Bronchial epithelial cell (primary cell): ENCODE data around the gene TP53BP1. TPM values are rescaled to one million over a fixed set of nuclear protein-coding genes. Genes with fewer than 3 reads are reported as not detected.

ENCODE experiments used
- DNase-seq: peaks from one replicate; pipeline ENCODE4 v3.0.0-alpha.2; 2010; ENCODE audit warnings: low read depth
- FAIRE-seq: peaks from 2 replicates; lab custom pipeline; 2011; peaks lifted over from hg19 to GRCh38; lab: Jason Lieb, UNC
- H3K27me3 ChIP-seq: 2 replicates; pipeline ENCODE4 v1.5.1; 2011; ENCODE audit warnings: low read length; ENCODE audit not compliant: control insufficient read depth, insufficient read depth
- H3K36me3 ChIP-seq: 2 replicates; pipeline ENCODE4 v1.5.1; 2011; ENCODE audit warnings: low read length; ENCODE audit not compliant: control insufficient read depth, insufficient read depth
- H3K4me3 ChIP-seq: 2 replicates; pipeline ENCODE4 v1.5.1; 2011; ENCODE audit warnings: mild to moderate bottlenecking, low read depth, low read length, control low read depth
- CTCF ChIP-seq: IDR thresholded peaks from 2 replicates; pipeline ENCODE4 v1.5.1; 2011; ENCODE audit warnings: mild to moderate bottlenecking, moderate library complexity, low read length, control low read depth, inconsistent platforms; ENCODE audit not compliant: insufficient read depth, severe bottlenecking
- total RNA-seq: library from RNA; depleted of rRNA; stranded (reverse); fragments of >200 nt; gene quantifications from 2 replicates; pipeline ENCODE4 v1.2.1, GENCODE V29; 2014

TP53BP1 gene
- total RNA-seq, 1 donor from 2014 or later: 28.7 TPM

- FAIRE-seq: no peak
- TF ChIP-seq CTCF: no peak
- H3K27me3 ChIP-seq: peaks cover 13% of the 10 kb centered on the region
These were observed 20.6 kb upstream of the TP53BP1 start for GRCh38 chr15:43513550-43513949.

GRCh38 chr15:43511012-43511885 is 18.3 kb upstream of the TP53BP1 start:
- H3K27me3 ChIP-seq: no peaks in the 10 kb centered on the region
- FAIRE-seq: no peak
- DNase-seq: no peak
- H3K4me3 ChIP-seq: peak overlapping the region; percentile 53
- no peak for TF ChIP-seq CTCF
- H3K36me3 ChIP-seq: no peaks in the 10 kb centered on the region

More at GRCh38 chr15:43513550-43513949, 20.6 kb upstream of the TP53BP1 start:
- Histone ChIP-seq H3K4me3 (no peak overlapping the region), H3K36me3 (no peaks in the 10 kb centered on the region)
- DNase-seq: no peak

- DNase-seq (peak; percentile 91), FAIRE-seq (no peak)
- TF ChIP-seq CTCF: no peak
- Histone ChIP-seq H3K36me3 (no peaks in the 10 kb centered on the region), H3K4me3 (peak overlapping the region; percentile 53), H3K27me3 (no peaks in the 10 kb centered on the region)
These were observed 17.4 kb upstream of the TP53BP1 start for GRCh38 chr15:43510200-43511011.

GRCh38 chr15:43509660-43510199 is 16.8 kb upstream of the TP53BP1 start:
- H3K4me3 ChIP-seq: no peak overlapping the region
- H3K36me3 ChIP-seq: no peaks in the 10 kb centered on the region
- no peaks in the 10 kb centered on the region for H3K27me3 ChIP-seq
- TF ChIP-seq CTCF: no peak
- DNase-seq: no peak
- no peak for FAIRE-seq

- DNase-seq (no peak), FAIRE-seq (no peak)
- no peak for TF ChIP-seq CTCF
- Histone ChIP-seq H3K27me3 (no peaks in the 10 kb centered on the region), H3K4me3 (no peak overlapping the region), H3K36me3 (no peaks in the 10 kb centered on the region)
These were observed 16.2 kb upstream of the TP53BP1 start for GRCh38 chr15:43508991-43509659.
